Caco-2 (cell line): Measurements from ENCODE around the gene FRMD3. TPM values are rescaled to one million over a fixed set of nuclear protein-coding genes. Genes with fewer than 3 reads are reported as not detected.

ENCODE experiments used
- BruUV-seq: library from RNA; stranded (reverse); fragments of 400-500 nt; replicated peaks from 2 replicates; lab custom pipeline; 2021; lab: Mats Ljungman, UMichigan
- CTCF ChIA-PET: fragments of 300-600 bp; sonication (Branson Sonifier 250); formaldehyde crosslinking; loops from one replicate; lab custom pipeline; 2022; ENCODE audit warnings: antibody characterized with exemption; lab: Charles Lee
- POLR2A ChIA-PET: fragments of 300-600 bp; sonication (Branson Sonifier 250); formaldehyde crosslinking; loops from one replicate; lab custom pipeline; 2022; ENCODE audit warnings: antibody characterized with exemption; lab: Charles Lee
- DNase-seq, 2 experiments: peaks; one replicate each; pipeline versions ENCODE4 v3.0.0 to v3.0.0-alpha.2; 2020 to 2022
- H3K27me3 ChIP-seq: replicated peaks from 2 replicates; pipeline ENCODE4 v1.6.0; 2011; ENCODE audit warnings: low read length; ENCODE audit not compliant: control insufficient read depth, insufficient read depth
- H3K36me3 ChIP-seq: 2 replicates; pipeline ENCODE4 v1.5.1; 2011; ENCODE audit warnings: low read length; ENCODE audit not compliant: control insufficient read depth, insufficient read depth
- H3K4me1 ChIP-seq: fragments of 250-450 bp; sonication (Bioruptor Pico); 2 replicates; pipeline ENCODE4 v1.5.1; 2020; ENCODE audit warnings: mild to moderate bottlenecking
- H3K4me3 ChIP-seq: 2 replicates; pipeline ENCODE4 v1.5.1; 2011; ENCODE audit warnings: low read depth, mild to moderate bottlenecking, control low read depth, low read length
- H3K9me3 ChIP-seq: fragments of 250-450 bp; sonication (Bioruptor Pico); 2 replicates; pipeline ENCODE4 v1.5.1; 2020; ENCODE audit warnings: mild to moderate bottlenecking, moderate library complexity
- H3K27ac Mint-ChIP-seq: one replicate; pipeline ENCODE4 v1.8.0; 2022; ENCODE audit warnings: mixed read lengths; ENCODE audit not compliant: unreplicated experiment
- H3K27me3 Mint-ChIP-seq: one replicate; pipeline ENCODE4 v1.8.0; 2022; ENCODE audit warnings: mixed read lengths; ENCODE audit not compliant: insufficient read depth, unreplicated experiment
- H3K36me3 Mint-ChIP-seq: one replicate; pipeline ENCODE4 v1.8.0; 2022; ENCODE audit warnings: mild to moderate bottlenecking, mixed read lengths; ENCODE audit not compliant: insufficient read depth, unreplicated experiment
- H3K4me1 Mint-ChIP-seq: one replicate; pipeline ENCODE4 v1.8.0; 2022; ENCODE audit warnings: low read depth, mixed read lengths; ENCODE audit not compliant: unreplicated experiment
- H3K4me3 Mint-ChIP-seq: one replicate; pipeline ENCODE4 v1.8.0; 2022; ENCODE audit warnings: mild to moderate bottlenecking, moderate library complexity, mixed read lengths; ENCODE audit not compliant: unreplicated experiment
- H3K9me3 Mint-ChIP-seq: one replicate; pipeline ENCODE4 v1.8.0; 2022; ENCODE audit warnings: mixed read lengths; ENCODE audit not compliant: unreplicated experiment
- CTCF ChIP-seq, 2 experiments: fragments of 200-600 bp in 1 of 2; IDR thresholded peaks; 1 replicate in 1 of 2; 2 replicates in 1 of 2; pipeline versions ENCODE4 v1.5.1 to v1.8.0; 2011 to 2022; ENCODE audit warnings: antibody characterized with exemption in 1 of 2, control low read depth in 1 of 2, inconsistent platforms in 1 of 2, low read depth in 1 of 2, low read length in 1 of 2, mild to moderate bottlenecking in 1 of 2, moderate library complexity in 1 of 2; ENCODE audit not compliant: insufficient read depth in 1 of 2, severe bottlenecking in 1 of 2, unreplicated experiment in 1 of 2
- intact Hi-C: fragments of 100-400 bp; cut with micrococcal nuclease; formaldehyde crosslinking; loops from one replicate; pipeline ENCODE4 v1.10.0; 2022; ENCODE audit not compliant: unreplicated experiment
- total RNA-seq: library from RNA; stranded (reverse); gene quantifications from 2 replicates; pipeline ENCODE4 v1.2.3, GENCODE V29; 2022

The FRMD3 gene
- total RNA-seq, 1 experiment from 2014 or later, result not detected

DNA sequence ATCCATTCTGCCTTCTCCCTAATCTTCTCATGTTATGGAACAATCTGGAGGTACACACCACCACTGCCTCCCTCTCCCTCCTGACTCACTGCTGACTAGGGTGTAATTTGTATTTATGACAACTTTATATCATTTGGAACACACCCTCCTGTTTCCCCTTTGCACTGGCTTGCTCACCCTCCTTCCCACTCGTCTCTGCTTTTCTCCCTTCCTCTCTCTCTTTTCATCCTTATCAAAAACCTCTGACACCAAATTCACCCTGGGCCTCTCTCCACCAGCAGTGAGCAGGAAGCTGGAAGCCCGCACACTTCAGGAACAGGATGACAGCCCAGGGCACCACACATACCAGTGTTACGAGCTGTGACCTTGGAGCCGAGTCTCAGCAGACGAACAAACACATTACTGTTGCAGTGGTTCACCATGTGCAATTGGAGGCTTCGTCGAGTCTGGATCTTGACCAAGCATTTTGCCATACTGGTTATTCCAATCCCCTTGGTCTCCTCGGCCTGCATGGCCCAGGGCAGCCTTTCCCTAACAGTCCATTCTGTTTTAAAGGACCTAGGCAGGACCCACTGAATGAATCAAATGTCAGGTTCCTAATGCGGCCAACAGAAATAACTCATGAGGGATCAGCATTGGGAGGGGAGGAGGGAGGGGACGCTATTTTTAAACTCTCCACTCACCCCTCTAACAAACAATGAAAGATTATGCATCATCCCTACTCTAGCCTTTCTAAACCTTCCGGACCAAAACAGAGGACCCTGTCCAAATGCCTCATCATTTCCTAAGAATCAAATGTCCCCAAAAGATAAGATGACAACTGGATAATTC is 271.3 kb downstream of the FRMD3 start:
- Histone ChIP-seq H3K27me3 (no peaks in the 10 kb centered on the region), H3K9me3 (no peaks in the 10 kb centered on the region), H3K36me3 (no peaks in the 10 kb centered on the region), H3K4me1 (no peaks in the 10 kb centered on the region), H3K4me3 (no peak overlapping the region)
- Mint-ChIP-seq H3K9me3 (no peaks in the 10 kb centered on the region), H3K36me3 (no peaks in the 10 kb centered on the region), H3K27ac (no peak overlapping the region), H3K4me3 (no peak overlapping the region), H3K4me1 (no peaks in the 10 kb centered on the region), H3K27me3 (no peaks in the 10 kb centered on the region)
- intact Hi-C loops, result no loop called here
- no peak for TF ChIP-seq CTCF (IDR thresholded peaks at IDR 0.05; ENCODE audit: insufficient read depth in 1 of 2, low read depth in 1 of 2, low read length in 1 of 2, severe bottlenecking in 1 of 2, unreplicated experiment in 1 of 2)
- ChIA-PET CTCF (no interaction called here), POLR2A (no interaction called here)
- no TSS peak for BruUV-seq
- DNase-seq, result peak in 1 of 2 experiments; percentile 35

DNA sequence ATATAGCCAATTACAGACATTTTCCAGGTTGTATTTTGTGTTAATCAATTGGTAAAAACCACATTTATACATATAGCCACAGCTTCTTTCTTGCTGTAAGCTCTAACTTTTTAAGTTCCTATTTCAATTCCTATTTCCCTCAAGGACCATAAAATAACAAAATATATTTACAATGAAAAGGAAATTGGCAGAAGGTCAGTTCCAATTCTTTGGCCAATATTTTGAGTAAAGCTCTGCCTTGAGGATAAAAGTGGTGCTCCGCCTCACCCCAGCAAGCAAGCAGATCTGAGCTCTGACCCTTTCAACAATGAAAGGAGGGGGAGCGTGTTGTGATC is 271.9 kb downstream of the FRMD3 start:
- Histone ChIP-seq H3K27me3 (no peaks in the 10 kb centered on the region), H3K4me1 (no peaks in the 10 kb centered on the region), H3K4me3 (no peak overlapping the region), H3K36me3 (no peaks in the 10 kb centered on the region), H3K9me3 (no peaks in the 10 kb centered on the region)
- no peak for TF ChIP-seq CTCF (IDR thresholded peaks at IDR 0.05; ENCODE audit: insufficient read depth in 1 of 2, low read depth in 1 of 2, low read length in 1 of 2, severe bottlenecking in 1 of 2, unreplicated experiment in 1 of 2)
- DNase-seq, result no peak
- BruUV-seq, result no TSS peak
- ChIA-PET POLR2A (no interaction called here), CTCF (no interaction called here)
- Mint-ChIP-seq H3K36me3 (no peaks in the 10 kb centered on the region), H3K27me3 (no peaks in the 10 kb centered on the region), H3K4me3 (no peak overlapping the region), H3K9me3 (no peaks in the 10 kb centered on the region), H3K4me1 (no peaks in the 10 kb centered on the region), H3K27ac (no peak overlapping the region)
- intact Hi-C loops, result no loop called here

GRCh38 chr9:83264315-83264714 is 273.9 kb downstream of the FRMD3 start:
- Mint-ChIP-seq H3K27ac (no peak overlapping the region), H3K4me1 (no peaks in the 10 kb centered on the region), H3K9me3 (no peaks in the 10 kb centered on the region), H3K4me3 (no peak overlapping the region), H3K27me3 (no peaks in the 10 kb centered on the region), H3K36me3 (no peaks in the 10 kb centered on the region)
- BruUV-seq, result no TSS peak
- TF ChIP-seq CTCF (IDR thresholded peaks at IDR 0.05; ENCODE audit: insufficient read depth in 1 of 2, low read depth in 1 of 2, low read length in 1 of 2, severe bottlenecking in 1 of 2, unreplicated experiment in 1 of 2), result no peak
- no peak for DNase-seq
- ChIA-PET POLR2A (no interaction called here), CTCF (no interaction called here)
- H3K27me3 ChIP-seq, result no peaks in the 10 kb centered on the region
- H3K4me1 ChIP-seq, result no peaks in the 10 kb centered on the region
- intact Hi-C loops, result no loop called here
- H3K4me3 ChIP-seq, result no peak overlapping the region
- H3K9me3 ChIP-seq, result no peaks in the 10 kb centered on the region
- H3K36me3 ChIP-seq, result no peaks in the 10 kb centered on the region
